ENCODE data around the gene BLM.
"Not testable (repeated sequence)": the region's sequence is repeated elsewhere in the genome, so short reads cannot be mapped to it uniquely, and the experiment has no call there.

The BLM gene

DNA sequence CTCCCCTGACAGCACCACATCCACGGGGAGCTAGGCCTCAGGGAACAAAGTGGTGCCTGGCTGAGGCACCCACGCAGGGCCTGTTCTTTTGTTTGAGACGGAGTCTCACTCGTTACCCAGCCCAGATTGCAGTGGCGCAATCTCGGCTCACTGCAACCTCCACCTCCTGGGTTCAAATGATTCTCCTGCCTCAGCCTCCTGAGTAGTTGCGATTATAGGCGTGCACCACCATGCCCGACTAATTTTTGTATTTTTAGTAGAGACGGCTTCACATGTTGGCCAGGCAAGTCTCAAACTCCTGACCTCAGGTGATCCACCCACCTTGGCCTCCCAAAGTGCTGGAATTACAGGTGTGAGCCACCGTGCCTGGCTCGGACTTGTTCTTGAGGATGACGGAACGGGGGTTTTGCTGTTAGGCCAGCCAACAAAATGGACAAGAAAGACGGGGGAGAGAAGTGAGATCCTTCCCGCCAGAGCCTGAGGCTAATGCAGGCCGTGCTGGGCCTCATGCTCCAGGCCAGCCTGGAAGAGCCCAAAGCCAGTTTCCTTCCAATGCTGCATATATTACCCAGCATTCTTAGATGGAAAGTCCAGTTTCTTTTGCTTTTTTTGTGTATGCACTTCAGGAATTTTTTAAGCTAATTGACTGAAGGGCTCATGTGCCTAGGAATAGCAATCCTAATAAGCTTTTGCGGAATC, 123.2 kb downstream of the BLM start:
- no peak for DNase-seq (ENCODE audit: low read depth)
- H3K4me3 ChIP-seq (ENCODE audit: low read depth, low read length): no peak overlapping the region

DNA sequence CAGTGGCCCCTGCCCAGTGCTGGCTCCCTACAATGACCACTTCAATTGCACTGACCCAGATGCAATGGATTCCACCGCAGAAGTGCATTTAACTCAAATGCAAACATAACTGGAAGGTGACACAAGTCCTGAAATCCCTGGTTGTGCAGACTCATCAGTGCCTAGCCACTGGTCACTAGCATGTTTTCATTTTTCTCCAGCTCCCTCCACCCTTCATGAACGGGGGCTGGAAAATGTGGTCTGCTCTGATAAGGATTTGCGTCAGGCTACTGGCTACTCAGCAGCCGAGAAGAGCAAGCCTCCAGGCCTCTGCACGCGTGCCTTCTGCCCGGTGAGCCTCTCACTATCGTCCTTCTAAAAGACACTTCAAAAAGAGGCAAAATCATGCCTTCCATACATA, 123.8 kb downstream of the BLM start:
- TF ChIP-seq, protein P1, sequence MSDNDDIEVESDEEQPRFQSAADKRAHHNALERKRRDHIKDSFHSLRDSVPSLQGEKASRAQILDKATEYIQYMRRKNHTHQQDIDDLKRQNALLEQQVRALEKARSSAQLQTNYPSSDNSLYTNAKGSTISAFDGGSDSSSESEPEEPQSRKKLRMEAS (IDR thresholded peaks at IDR 0.05; ENCODE audit: low read depth, low read length): no peak
- TF ChIP-seq, protein P2, sequence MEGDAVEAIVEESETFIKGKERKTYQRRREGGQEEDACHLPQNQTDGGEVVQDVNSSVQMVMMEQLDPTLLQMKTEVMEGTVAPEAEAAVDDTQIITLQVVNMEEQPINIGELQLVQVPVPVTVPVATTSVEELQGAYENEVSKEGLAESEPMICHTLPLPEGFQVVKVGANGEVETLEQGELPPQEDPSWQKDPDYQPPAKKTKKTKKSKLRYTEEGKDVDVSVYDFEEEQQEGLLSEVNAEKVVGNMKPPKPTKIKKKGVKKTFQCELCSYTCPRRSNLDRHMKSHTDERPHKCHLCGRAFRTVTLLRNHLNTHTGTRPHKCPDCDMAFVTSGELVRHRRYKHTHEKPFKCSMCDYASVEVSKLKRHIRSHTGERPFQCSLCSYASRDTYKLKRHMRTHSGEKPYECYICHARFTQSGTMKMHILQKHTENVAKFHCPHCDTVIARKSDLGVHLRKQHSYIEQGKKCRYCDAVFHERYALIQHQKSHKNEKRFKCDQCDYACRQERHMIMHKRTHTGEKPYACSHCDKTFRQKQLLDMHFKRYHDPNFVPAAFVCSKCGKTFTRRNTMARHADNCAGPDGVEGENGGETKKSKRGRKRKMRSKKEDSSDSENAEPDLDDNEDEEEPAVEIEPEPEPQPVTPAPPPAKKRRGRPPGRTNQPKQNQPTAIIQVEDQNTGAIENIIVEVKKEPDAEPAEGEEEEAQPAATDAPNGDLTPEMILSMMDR (IDR thresholded peaks at IDR 0.05; ENCODE audit: low read depth, low read length): no peak
- no peak for TF ChIP-seq POLR2A (IDR thresholded peaks at IDR 0.05; ENCODE audit: extremely low read depth, insufficient read length)
- TF ChIP-seq MYC (IDR thresholded peaks at IDR 0.05; ENCODE audit: low read depth, low read length): no peak

More for the DNA sequence above, 123.2 kb downstream of the BLM start:
- TF ChIP-seq, protein P1 (IDR thresholded peaks at IDR 0.05; ENCODE audit: low read depth, low read length): no peak
- TF ChIP-seq POLR2A (IDR thresholded peaks at IDR 0.05; ENCODE audit: extremely low read depth, insufficient read length) (no peak), MYC (IDR thresholded peaks at IDR 0.05; ENCODE audit: low read depth, low read length) (no peak)
- TF ChIP-seq, protein P2 (IDR thresholded peaks at IDR 0.05; ENCODE audit: low read depth, low read length): no peak

DNA sequence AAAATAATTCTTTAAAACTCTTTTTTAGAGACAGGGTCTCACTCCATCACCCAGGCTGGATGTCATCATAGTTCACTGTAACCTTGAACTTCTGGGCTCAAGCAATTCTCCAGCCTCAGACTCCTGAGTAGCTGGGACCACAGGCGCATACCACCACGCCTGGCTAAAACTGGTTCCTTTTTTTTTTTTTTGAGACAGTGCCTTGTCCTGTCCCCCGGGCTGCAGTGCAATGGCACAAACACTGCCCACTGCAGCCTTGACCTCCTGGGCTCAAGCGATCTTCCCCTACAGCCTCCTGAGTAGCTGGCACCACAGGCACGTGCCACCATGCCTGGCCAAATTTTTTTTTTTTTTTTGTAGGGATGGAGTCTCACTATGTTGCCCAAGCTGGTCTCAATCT, 127.5 kb downstream of the BLM start:
- H3K4me3 ChIP-seq (ENCODE audit: low read depth, low read length): no peak overlapping the region
- peak; percentile 63 for DNase-seq (ENCODE audit: low read depth)
- TF ChIP-seq, protein P2 (IDR thresholded peaks at IDR 0.05; ENCODE audit: low read depth, low read length): no peak
- TF ChIP-seq MYC (IDR thresholded peaks at IDR 0.05; ENCODE audit: low read depth, low read length): no peak
- TF ChIP-seq POLR2A (IDR thresholded peaks at IDR 0.05; ENCODE audit: extremely low read depth, insufficient read length): no peak
- TF ChIP-seq, protein P1 (IDR thresholded peaks at IDR 0.05; ENCODE audit: low read depth, low read length): no peak

More for the DNA sequence above, 123.8 kb downstream of the BLM start:
- peak; percentile 36 for DNase-seq (ENCODE audit: low read depth)
- no peak overlapping the region for H3K4me3 ChIP-seq (ENCODE audit: low read depth, low read length)

DNA sequence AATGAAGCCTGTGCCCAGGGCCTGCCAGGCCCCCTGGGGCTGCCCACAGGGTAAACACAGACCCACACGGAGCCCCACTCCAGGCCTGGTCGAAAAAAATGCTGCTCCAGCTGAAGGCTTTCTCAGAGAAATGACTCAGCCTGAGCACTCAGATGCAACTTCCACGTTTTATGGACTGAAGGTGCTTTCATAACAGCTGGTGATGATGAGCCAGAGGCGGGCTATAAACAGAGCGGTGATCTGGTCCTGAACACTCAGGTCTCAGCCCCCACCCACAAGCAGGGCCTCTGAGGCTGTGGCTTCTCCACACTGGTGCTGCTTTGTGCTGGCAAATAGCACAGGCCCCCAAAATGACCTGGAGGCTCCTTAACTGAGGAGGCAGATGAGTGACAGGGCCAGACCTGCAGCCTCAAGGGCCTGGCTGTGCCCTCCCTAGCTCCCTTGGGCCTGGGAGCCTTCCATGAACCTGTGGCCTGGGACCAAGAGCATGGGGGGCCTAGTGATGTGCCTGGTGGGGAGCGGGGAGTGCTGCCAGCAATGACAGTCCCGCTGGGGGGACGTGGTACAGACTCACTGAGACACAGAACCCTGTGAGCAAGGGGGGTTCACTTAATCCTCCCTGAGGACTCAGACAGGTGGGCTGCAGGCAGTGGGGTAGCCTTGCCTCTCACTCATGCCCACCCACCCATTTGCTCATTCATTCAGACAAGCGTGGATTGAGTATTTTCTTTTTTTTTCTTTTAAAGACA, 128.2 kb downstream of the BLM start:
- no peak for TF ChIP-seq POLR2A (IDR thresholded peaks at IDR 0.05; ENCODE audit: extremely low read depth, insufficient read length)
- TF ChIP-seq, protein P1 (IDR thresholded peaks at IDR 0.05; ENCODE audit: low read depth, low read length): peak; percentile 73
- TF ChIP-seq MYC (IDR thresholded peaks at IDR 0.05; ENCODE audit: low read depth, low read length): peak; percentile 75
- TF ChIP-seq, protein P2 (IDR thresholded peaks at IDR 0.05; ENCODE audit: low read depth, low read length): no peak
- H3K4me3 ChIP-seq (ENCODE audit: low read depth, low read length): no peak overlapping the region
- peak; percentile 87 for DNase-seq (ENCODE audit: low read depth)

DNA sequence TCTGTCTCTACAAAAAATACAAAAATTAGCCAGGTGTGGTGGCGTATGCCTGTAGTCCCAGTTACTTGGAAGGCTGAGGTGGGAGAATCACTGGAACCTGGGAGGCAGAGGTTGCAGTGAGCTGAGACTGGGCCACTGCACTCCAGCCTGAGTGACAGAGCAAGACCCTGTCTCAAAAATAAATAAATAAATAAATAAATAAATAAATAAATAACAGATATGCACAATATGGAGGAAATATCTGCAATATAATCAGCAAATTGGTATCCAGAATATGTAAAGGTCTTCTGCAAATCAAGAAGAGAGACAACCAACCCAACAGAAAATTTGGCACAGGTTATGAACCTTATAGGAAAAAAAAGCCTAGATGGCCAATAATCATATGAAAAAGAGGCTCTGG, 132.3 kb downstream of the BLM start:
- DNase-seq (ENCODE audit: low read depth); H3K4me3 ChIP-seq (ENCODE audit: low read depth, low read length): not testable (repeated sequence)

DNA sequence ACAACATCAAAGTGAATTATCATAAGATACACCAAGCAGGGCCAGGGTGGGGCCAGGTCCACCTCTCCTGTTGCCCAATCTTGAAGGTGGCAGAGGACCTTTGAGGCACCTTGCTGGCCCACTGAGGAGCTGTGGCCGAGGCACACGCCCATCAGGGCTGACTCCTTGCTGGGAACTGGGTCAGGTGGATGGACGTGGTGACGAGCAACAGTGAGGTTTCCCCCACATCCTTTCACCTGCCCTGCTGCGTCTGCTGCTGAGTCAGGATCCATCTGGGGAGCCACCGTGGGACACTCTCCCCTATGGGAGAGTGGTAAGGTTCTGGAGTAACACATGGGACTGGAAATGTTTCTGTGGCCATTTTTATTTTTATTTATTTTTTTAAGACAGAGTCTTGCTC, 134.0 kb downstream of the BLM start:
- H3K4me3 ChIP-seq (ENCODE audit: low read depth, low read length): no peak overlapping the region
- TF ChIP-seq, protein P1 (IDR thresholded peaks at IDR 0.05; ENCODE audit: low read depth, low read length): no peak
- TF ChIP-seq, protein P2 (IDR thresholded peaks at IDR 0.05; ENCODE audit: low read depth, low read length): no peak
- TF ChIP-seq POLR2A (IDR thresholded peaks at IDR 0.05; ENCODE audit: extremely low read depth, insufficient read length): no peak
- TF ChIP-seq MYC (IDR thresholded peaks at IDR 0.05; ENCODE audit: low read depth, low read length): no peak
- no peak for DNase-seq (ENCODE audit: low read depth)

Data from NB4 (cell line).